Activated B cell treated with CpG ODN at 0.5 μM for 24 hours (primary cell): ENCODE measurements around the gene BBS1. TPM values are rescaled to one million over a fixed set of nuclear protein-coding genes. Genes with fewer than 3 reads are reported as not detected.

ENCODE experiments used
- ATAC-seq: fragments of 200-7000 bp; cut with Tn5 transposase; one replicate; pipeline ENCODE4 v1.10.0; 2021; ENCODE audit warnings: low read depth, mild to moderate bottlenecking, moderate library complexity
- CTCF ChIA-PET: fragments of 350-600 bp; sonication (Branson Sonifier 250); formaldehyde crosslinking; loops from one replicate; lab custom pipeline; 2021; ENCODE audit warnings: antibody characterized with exemption; lab: Charles Lee
- POLR2A ChIA-PET: fragments of 350-600 bp; sonication (Branson Sonifier 250); formaldehyde crosslinking; loops from one replicate; lab custom pipeline; 2021; ENCODE audit warnings: antibody characterized with exemption; lab: Charles Lee
- DNase-seq: peaks from one replicate; pipeline ENCODE4 v3.0.0; 2022
- H3K27ac Mint-ChIP-seq: one replicate; pipeline ENCODE4 v1.8.0; 2020; ENCODE audit warnings: mixed read lengths
- H3K27me3 Mint-ChIP-seq: one replicate; pipeline ENCODE4 v1.8.0; 2021; ENCODE audit warnings: mixed read lengths
- H3K36me3 Mint-ChIP-seq: one replicate; pipeline ENCODE4 v1.8.0; 2021; ENCODE audit warnings: low read depth, mixed read lengths
- H3K4me1 Mint-ChIP-seq: one replicate; pipeline ENCODE4 v1.8.0; 2021; ENCODE audit warnings: mixed read lengths
- H3K4me3 Mint-ChIP-seq: one replicate; pipeline ENCODE4 v1.8.0; 2020; ENCODE audit warnings: mild to moderate bottlenecking, mixed read lengths
- H3K9me3 Mint-ChIP-seq: one replicate; pipeline ENCODE4 v1.8.0; 2020; ENCODE audit warnings: mixed read lengths
- intact Hi-C: fragments of 100-400 bp; cut with micrococcal nuclease; formaldehyde crosslinking; loops from one replicate; pipeline ENCODE4 v1.15.1; 2024
- total RNA-seq: library from RNA; stranded (reverse); gene quantifications from 2 replicates; pipeline ENCODE4 v1.2.3, GENCODE V29; 2022
- TF ChIP-seq, protein P1 (sequence below): fragments of 200-600 bp; IDR thresholded peaks from one replicate; pipeline ENCODE4 v1.8.0; 2022; ENCODE audit warnings: antibody characterized with exemption, mild to moderate bottlenecking

Gene BBS1
- total RNA-seq, 1 donor from 2014 or later = 38.8 TPM

DNA sequence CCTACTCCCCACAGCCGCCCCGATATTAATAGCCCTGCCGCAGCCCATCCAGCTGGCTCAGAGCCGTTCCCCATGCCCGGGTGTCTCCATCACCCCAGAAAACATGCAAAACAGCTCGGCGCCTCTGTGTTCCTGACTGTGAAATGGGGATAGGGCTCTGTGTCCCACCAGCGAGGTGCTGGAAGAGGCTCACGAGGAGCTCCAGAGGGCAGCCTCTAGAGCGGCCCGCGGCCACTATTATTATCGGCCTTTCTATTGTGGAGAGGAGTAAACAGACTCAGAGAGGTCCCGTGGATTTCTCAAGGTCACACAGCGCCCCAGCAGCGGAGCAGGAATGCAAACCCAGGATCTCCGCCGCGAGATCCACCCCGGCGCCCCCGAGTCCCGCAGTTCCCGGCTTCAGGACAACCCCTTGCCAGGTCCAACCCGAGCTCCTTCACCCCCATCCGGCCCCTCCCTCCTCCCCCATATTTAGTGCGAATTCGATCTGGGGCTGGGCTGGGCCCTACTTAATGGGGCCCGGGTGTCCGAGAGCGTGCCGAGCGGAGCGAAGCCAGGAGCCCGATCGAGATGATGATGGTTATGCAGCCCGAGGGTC, 36.0 kb downstream of the BBS1 start, which contains the start of gene ACTN3:
TSS of gene ACTN3 (plus strand) at position 536 of the 598 bp plus-strand sequence. CDS start at position 571, 35 bp downstream.
- POLR2A ChIA-PET = interaction anchor here (0.6 to 3.6 kb wide), 22 partner anchors 8 to 688 kb away, joined by 3 to 58 read pairs (median 4); partner anchors contain the start of genes BBS1, DPP3, MRPL11 and PELI3
- Mint-ChIP-seq H3K27ac (peak within 1 kb of the TSS; percentile 57), H3K4me1 (peaks cover 35% of the 10 kb centered on the region), H3K4me3 (peak within 1 kb of the TSS; percentile 77), H3K36me3 (peaks cover 19% of the 10 kb centered on the region), H3K9me3 (no peaks in the 10 kb centered on the region), H3K27me3 (no peaks in the 10 kb centered on the region)
- peak; percentile 3 for ATAC-seq
- intact Hi-C loops = loop anchor here (1.0 to 10.0 kb wide), 8 partner anchors 22 to 298 kb away; partner anchors contain the start of genes BBS1, CTSF, DPP3 and RBM14
- no peak for DNase-seq
- TF ChIP-seq, protein P1, sequence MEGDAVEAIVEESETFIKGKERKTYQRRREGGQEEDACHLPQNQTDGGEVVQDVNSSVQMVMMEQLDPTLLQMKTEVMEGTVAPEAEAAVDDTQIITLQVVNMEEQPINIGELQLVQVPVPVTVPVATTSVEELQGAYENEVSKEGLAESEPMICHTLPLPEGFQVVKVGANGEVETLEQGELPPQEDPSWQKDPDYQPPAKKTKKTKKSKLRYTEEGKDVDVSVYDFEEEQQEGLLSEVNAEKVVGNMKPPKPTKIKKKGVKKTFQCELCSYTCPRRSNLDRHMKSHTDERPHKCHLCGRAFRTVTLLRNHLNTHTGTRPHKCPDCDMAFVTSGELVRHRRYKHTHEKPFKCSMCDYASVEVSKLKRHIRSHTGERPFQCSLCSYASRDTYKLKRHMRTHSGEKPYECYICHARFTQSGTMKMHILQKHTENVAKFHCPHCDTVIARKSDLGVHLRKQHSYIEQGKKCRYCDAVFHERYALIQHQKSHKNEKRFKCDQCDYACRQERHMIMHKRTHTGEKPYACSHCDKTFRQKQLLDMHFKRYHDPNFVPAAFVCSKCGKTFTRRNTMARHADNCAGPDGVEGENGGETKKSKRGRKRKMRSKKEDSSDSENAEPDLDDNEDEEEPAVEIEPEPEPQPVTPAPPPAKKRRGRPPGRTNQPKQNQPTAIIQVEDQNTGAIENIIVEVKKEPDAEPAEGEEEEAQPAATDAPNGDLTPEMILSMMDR = no peak
- CTCF ChIA-PET = interaction anchor here (0.6 to 2.1 kb wide), 3 partner anchors 33 to 154 kb away, joined by 3 to 18 read pairs (median 3); partner anchors contain the start of gene RBM4B

DNA sequence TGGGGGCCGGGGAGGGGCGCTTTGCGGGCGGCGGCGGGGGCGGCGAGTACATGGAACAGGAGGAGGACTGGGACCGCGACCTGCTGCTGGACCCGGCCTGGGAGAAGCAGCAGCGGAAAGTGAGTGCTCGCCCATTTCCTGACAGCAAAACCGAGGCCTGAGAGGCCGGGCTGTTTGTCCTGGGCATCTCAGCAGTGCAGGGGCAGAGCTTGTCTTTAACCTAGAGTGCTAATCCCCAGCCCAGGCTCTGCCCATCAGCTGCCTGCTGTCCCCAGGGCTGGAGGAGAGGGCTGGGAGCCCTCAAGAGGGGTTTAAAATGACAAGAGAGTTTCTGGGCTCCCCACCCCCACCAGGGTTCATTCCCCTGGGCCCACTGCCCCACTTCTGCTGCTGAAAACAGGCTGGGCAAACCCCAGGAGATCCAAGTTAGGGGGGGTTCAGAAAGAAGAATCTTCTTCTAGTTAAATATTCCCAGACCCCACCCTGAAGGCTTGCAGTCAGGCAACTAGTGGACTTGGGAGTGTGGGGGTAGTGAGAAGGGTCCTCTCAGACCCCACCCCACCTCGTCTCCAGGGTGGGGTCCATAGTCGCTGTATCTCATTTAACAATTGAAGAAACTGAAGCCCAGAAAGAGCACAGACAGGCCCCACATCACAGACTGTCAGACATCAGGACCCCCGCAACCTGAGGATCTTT, 36.7 kb downstream of the BBS1 start:
- Mint-ChIP-seq H3K4me3 (peak overlapping the region; percentile 77), H3K27me3 (no peaks in the 10 kb centered on the region), H3K9me3 (no peaks in the 10 kb centered on the region), H3K36me3 (peaks cover 13% of the 10 kb centered on the region), H3K27ac (peak overlapping the region; percentile 57), H3K4me1 (peaks cover 35% of the 10 kb centered on the region)
- ATAC-seq = no peak
- intact Hi-C loops = loop anchor here (1.0 to 10.0 kb wide), 8 partner anchors 21 to 298 kb away; partner anchors contain the start of genes BBS1, CTSF, DPP3 and RBM14
- CTCF ChIA-PET = interaction anchor here (2.1 kb wide), 1 partner anchor 131 kb away, joined by 18 read pairs; the partner anchor contains the start of gene RBM4B
- DNase-seq = no peak
- TF ChIP-seq, protein P1 = no peak
- POLR2A ChIA-PET = interaction anchor here (1.2 to 3.6 kb wide), 11 partner anchors 9 to 296 kb away, joined by 3 to 58 read pairs (median 9); partner anchors contain the start of genes DPP3, MRPL11, PELI3 and RBM14

DNA sequence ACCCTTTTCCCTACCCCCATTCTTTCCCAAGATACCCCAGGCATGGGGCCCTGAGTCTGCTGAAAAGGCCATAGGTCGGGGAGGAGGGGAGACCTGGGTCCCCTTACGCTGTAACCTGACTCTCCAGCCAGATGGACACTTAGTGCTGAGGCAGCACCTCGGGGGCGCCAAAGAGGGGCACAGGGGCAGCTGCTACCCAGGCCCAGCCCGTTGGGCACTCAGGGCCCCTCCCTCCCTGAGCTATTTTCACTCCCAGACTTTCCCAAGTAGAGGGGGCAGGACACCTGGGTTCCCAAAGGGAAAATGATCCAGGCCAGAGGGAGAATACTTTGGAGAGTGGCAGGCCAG, 37.2 kb downstream of the BBS1 start:
- H3K27ac Mint-ChIP-seq = no peak overlapping the region
- DNase-seq = no peak

DNA sequence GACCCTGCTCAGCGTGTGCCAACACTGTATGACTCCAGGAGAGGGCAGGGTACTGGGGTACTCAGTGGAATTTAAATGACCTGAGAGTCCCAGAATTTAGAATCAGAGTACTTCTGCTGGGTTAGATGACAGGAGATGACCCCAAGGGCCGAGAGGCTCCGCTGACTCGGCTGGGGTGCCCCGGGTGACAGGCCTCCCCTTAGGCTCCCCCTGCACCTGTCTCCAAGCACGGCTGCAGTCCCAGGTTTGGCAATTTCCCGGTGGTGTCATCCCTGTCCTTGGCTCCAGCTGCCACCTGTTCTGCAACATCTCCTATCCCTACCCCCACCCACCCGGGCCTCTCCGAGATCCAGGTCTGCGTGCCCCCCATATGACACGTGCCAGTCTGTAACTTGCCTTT, 37.6 kb downstream of the BBS1 start:
- ChIA-PET CTCF (no interaction called here), POLR2A (interaction anchor here (3.6 kb wide), 1 partner anchor 129 kb away, joined by 58 read pairs; the partner anchor contains the start of gene RBM4B)
- no peak overlapping the region for H3K4me3 Mint-ChIP-seq
- H3K4me1 Mint-ChIP-seq = peaks cover 29% of the 10 kb centered on the region
- no peaks in the 10 kb centered on the region for H3K27me3 Mint-ChIP-seq
- H3K36me3 Mint-ChIP-seq = peaks cover 5% of the 10 kb centered on the region
- DNase-seq (no peak), ATAC-seq (no peak)
- TF ChIP-seq, protein P1 = no peak
- no peaks in the 10 kb centered on the region for H3K9me3 Mint-ChIP-seq
- intact Hi-C loops = loop anchor here (5.0 to 10.0 kb wide), 2 partner anchors 69 to 297 kb away; partner anchors contain the start of genes RBM14 and RCE1
- H3K27ac Mint-ChIP-seq = no peak overlapping the region

More for the DNA sequence above, 37.2 kb downstream of the BBS1 start:
- Mint-ChIP-seq H3K4me1 (peaks cover 30% of the 10 kb centered on the region), H3K9me3 (no peaks in the 10 kb centered on the region), H3K36me3 (peaks cover 8% of the 10 kb centered on the region), H3K4me3 (peak overlapping the region; percentile 15), H3K27me3 (no peaks in the 10 kb centered on the region)
- intact Hi-C loops = loop anchor here (2.0 to 10.0 kb wide), 3 partner anchors 37 to 297 kb away; partner anchors contain the start of genes BBS1, RBM14 and RCE1
- ChIA-PET CTCF (no interaction called here), POLR2A (interaction anchor here (3.6 kb wide), 1 partner anchor 130 kb away, joined by 58 read pairs; the partner anchor contains the start of gene RBM4B)
- no peak for ATAC-seq
- TF ChIP-seq, protein P1 = no peak
